ENCODE measurements around the gene DISP3.
"Not testable (repeated sequence)": the region's sequence is repeated elsewhere in the genome, so short reads cannot be mapped to it uniquely, and the experiment has no call there.

Gene DISP3

GRCh38 chr1:11571906-11572616 is 93.1 kb downstream of the DISP3 start:
- no peak for DNase-seq (ENCODE audit: low read depth in 2 of 3, low spot score in 2 of 3)

DNA sequence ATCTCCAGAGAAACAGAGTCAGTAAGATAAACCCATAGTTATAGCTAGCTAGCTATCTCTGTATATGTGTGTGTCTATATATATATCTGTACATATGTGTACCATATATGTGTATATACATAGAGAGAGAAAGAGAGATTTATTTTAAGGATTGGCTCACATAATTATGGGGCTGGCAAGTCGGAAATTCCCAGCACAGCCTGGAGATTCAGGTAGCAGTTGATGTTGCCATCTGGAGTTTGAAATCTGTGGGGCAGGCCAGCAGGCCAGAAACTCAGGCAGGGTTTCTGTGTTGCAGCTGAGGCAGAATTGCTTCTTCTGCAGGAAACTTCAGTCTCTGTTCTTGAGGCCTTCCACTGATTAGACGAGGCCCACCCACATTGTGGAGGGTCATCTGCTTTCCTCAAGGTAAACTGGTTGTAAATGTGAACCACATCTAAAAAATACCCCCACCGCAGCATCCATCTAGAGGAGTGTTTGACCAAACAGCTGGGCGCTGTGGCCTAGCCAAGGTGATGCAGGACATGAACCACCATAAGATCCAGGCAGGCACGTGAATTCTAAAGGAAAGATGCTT is 94.2 kb downstream of the DISP3 start:
- no peak for DNase-seq (ENCODE audit: low read depth in 2 of 3, low spot score in 2 of 3)

- DNase-seq (ENCODE audit: low read depth in 2 of 3, low spot score in 2 of 3) = no peak
Measured at GRCh38 chr1:11575553-11575952, 96.6 kb downstream of the DISP3 start.

GRCh38 chr1:11576109-11576875 is 97.3 kb downstream of the DISP3 start:
- no peak for DNase-seq (ENCODE audit: low read depth in 2 of 3, low spot score in 2 of 3)

- no peak for DNase-seq (ENCODE audit: low read depth in 2 of 3, low spot score in 2 of 3)
Measured at GRCh38 chr1:11578004-11578403, 99.0 kb downstream of the DISP3 start.

DNA sequence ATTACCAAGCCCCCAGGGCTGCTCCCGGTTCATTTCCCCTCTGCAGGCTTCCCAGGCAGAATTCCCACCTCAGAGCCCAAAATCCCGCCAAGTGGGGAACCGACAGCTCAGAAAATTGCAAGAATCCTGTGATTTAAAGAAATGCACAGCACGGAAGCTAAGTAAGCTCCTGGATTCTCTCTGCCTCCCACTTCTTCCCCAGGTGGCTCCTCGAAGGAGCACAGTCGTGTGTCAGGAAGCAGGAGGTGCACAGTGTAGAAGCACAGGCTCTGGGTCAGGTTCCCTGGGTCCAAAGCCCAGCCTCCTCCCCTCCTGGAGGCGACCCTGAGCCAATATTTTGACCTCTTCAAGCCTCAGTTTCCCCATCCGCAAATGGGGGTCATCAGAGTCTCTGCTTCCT is 100.6 kb downstream of the DISP3 start:
- DNase-seq (ENCODE audit: low read depth in 2 of 3, low spot score in 2 of 3) = no peak

GRCh38 chr1:11580049-11580448 is 101.1 kb downstream of the DISP3 start:
- DNase-seq (ENCODE audit: low read depth in 2 of 3, low spot score in 2 of 3) = not testable (repeated sequence)

DNA sequence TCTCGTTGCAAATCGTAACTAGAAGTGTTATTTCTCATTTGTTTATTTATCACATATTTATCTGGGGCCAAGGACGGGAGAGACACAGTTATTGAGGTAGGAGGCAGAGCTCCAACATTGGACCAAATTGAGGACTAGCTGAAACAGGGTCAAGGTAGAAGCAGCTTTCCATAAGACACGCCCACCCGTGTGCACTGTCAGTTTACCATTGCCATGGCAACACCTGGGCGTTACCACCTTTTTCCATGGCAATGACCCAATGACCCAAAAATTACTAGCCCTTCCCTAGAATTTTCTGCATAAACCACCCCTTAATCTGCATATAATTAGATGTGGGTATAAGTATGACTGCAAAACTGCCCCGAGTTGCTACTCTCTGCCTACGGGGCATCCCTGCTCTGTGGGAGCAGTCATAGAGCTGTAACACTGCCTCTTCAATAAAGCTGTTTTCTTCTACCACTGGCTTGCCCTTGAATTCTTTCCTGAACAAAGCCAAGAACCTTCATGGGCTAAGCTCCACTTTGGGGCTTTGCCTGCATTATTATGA is 102.6 kb downstream of the DISP3 start:
- DNase-seq (ENCODE audit: low read depth in 2 of 3, low spot score in 2 of 3) = no peak

DNA sequence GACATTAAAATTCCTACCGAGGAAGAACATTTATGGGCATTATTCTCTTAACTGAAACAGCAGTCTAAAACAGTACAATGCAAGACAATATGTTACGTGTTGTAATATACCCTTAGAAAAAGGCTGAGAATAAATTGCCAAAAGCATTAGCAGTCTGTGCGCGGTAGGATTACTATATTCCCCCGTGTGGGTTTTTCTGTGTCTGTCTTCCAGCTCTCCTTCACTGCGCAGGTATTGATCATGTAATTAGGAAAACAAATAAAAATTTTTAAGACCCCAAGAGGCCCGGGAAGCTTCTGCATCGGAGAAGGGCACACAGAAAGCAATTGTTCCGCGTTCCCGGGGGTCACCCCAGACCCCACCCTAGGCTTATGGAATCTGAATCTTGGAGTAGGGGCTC is 106.4 kb downstream of the DISP3 start:
- no peak for DNase-seq (ENCODE audit: low read depth in 2 of 3, low spot score in 2 of 3)
